ENCODE data around the gene TXNDC11.

GRCh38 chr16:11668623-11669379, 73.9 kb downstream of the TXNDC11 start:
- no peak for TF ChIP-seq CTCF (IDR thresholded peaks at IDR 0.05)
- TF ChIP-seq POLR2A (IDR thresholded peaks at IDR 0.05) = no peak
- TF ChIP-seq EP300 (IDR thresholded peaks at IDR 0.05) = no peak
- no peak for TF ChIP-seq POLR2AphosphoS5 (IDR thresholded peaks at IDR 0.05)

Measured in upper lobe of left lung (tissue), 4 donors.